A549 treated with RU486 at 1 μM for 4 hours (cell line): ENCODE measurements around the gene ZMIZ1. TPM values are rescaled to one million over a fixed set of nuclear protein-coding genes. Genes with fewer than 3 reads are reported as not detected.

ENCODE experiments used
- total RNA-seq: library from RNA; stranded (reverse); fragments of 200-300 nt; extraction: Qiagen RNA extraction; gene quantifications from 5 replicates; pipeline ENCODE4 v1.2.3, GENCODE V29; 2022; ENCODE audit warnings: low read depth

The ZMIZ1 gene, protein sequence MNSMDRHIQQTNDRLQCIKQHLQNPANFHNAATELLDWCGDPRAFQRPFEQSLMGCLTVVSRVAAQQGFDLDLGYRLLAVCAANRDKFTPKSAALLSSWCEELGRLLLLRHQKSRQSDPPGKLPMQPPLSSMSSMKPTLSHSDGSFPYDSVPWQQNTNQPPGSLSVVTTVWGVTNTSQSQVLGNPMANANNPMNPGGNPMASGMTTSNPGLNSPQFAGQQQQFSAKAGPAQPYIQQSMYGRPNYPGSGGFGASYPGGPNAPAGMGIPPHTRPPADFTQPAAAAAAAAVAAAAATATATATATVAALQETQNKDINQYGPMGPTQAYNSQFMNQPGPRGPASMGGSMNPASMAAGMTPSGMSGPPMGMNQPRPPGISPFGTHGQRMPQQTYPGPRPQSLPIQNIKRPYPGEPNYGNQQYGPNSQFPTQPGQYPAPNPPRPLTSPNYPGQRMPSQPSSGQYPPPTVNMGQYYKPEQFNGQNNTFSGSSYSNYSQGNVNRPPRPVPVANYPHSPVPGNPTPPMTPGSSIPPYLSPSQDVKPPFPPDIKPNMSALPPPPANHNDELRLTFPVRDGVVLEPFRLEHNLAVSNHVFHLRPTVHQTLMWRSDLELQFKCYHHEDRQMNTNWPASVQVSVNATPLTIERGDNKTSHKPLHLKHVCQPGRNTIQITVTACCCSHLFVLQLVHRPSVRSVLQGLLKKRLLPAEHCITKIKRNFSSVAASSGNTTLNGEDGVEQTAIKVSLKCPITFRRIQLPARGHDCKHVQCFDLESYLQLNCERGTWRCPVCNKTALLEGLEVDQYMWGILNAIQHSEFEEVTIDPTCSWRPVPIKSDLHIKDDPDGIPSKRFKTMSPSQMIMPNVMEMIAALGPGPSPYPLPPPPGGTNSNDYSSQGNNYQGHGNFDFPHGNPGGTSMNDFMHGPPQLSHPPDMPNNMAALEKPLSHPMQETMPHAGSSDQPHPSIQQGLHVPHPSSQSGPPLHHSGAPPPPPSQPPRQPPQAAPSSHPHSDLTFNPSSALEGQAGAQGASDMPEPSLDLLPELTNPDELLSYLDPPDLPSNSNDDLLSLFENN
- 54.7 to 68.0 TPM (median 62.1 TPM) in 5 replicates for total RNA-seq

DNA sequence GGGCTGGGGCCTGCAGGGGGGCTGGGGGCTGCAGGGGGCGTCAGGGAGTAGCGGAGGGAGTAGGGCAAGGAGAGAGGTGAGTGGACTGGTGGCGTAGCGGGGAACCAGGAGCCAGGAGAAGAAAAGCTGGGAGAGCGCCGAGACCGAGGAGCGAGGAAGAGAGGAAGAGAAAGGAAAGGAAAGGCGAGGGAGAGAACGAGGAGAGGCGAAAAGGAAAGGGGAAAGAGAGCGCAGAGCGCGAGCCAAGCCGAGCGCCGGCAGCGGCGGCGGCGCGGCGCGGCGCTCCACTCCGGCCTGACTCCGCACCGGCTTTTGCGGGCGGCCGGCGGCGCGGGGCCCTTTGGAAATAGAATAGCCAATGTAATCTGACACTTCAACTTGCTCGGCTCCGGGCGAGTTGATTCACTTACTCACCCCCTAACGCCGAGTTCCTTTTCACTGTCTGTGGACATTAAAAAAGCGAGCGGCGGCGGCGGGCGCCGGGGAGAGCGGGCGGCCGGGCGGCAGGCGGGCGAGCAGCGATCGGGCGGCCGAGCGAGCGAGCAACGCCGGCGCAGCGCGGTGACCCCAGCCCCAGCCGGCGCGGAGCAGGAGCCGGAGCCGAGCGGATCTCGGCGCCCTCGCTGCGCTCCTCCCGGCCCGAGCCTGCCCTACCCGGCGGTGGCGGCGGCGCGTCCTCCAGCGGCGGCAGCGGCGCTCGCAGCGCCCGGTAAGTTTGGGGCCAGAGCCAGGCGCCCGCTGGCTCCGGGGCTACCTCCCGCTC lies at the start of gene ZMIZ1:
TSS of gene ZMIZ1 (plus strand) at position 405 of the 763 bp plus-strand sequence. CDS start 132,667 bp downstream, outside the sequence.

DNA sequence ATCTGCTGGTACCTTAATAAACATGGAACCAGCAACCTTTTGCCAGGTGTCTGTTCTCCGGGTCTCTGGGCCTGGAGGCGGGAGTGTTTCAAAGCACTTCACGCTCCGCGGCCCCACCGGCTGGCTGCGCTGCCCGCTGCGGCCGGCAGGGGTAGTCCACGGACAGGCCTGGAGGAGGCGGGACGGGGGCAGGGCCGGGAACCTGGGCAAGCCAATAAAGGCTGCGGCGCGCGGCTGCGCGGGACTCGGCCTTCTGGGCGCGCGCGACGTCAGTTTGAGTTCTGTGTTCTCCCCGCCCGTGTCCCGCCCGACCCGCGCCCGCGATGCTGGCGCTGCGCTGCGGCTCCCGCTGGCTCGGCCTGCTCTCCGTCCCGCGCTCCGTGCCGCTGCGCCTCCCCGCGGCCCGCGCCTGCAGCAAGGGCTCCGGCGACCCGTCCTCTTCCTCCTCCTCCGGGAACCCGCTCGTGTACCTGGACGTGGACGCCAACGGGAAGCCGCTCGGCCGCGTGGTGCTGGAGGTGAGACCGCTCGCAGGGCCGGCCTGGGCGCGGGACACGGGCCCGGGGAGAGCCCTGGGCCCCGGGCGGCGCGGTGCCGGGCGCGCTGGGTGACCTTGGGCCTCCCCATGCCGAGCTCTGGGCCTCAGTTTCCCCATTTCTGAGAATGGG lies 278.6 kb downstream of the ZMIZ1 start, which contains the start of gene PPIF:
TSS of gene PPIF (plus strand) at position 244 of the 668 bp plus-strand sequence. CDS start at position 324, 80 bp downstream.

